C1 segment of cervical spinal cord (tissue), 14 donors: ENCODE measurements around the gene SH3PXD2B.
"Not testable (repeated sequence)": the region's sequence is repeated elsewhere in the genome, so short reads cannot be mapped to it uniquely, and the experiment has no call there.

Source experiments
- DNase-seq, 14 donors: peaks; one replicate each; lab custom pipeline; 2025; lab: John Stamatoyannopoulos, UW

SH3PXD2B gene

GRCh38 chr5:172418862-172419814, 35.2 kb downstream of the SH3PXD2B start:
- DNase-seq, result peak in 3 of 14 donors; percentile 50 to 79 (median 55)

GRCh38 chr5:172417983-172418630, 36.2 kb downstream of the SH3PXD2B start:
- peak in 12 of 14 donors; percentile 34 to 88 (median 56) for DNase-seq

GRCh38 chr5:172417130-172417841, 37.0 kb downstream of the SH3PXD2B start:
- DNase-seq, result no peak

GRCh38 chr5:172415362-172416275, 38.7 kb downstream of the SH3PXD2B start:
- no peak for DNase-seq

GRCh38 chr5:172414531-172415361, 39.6 kb downstream of the SH3PXD2B start:
- peak in 4 of 14 donors; percentile 39 to 50 (median 41) for DNase-seq

GRCh38 chr5:172413601-172414171, 40.6 kb downstream of the SH3PXD2B start:
- DNase-seq, result no peak

- DNase-seq, result peak in 9 of 14 donors; percentile 29 to 77 (median 52)
Observed at GRCh38 chr5:172412724-172413286, 41.5 kb downstream of the SH3PXD2B start.

GRCh38 chr5:172411484-172412072, 42.7 kb downstream of the SH3PXD2B start:
- DNase-seq, result peak in 1 of 14 donors; percentile 21

GRCh38 chr5:172410662-172411483, 43.5 kb downstream of the SH3PXD2B start:
- no peak for DNase-seq

GRCh38 chr5:172410160-172410559, 44.2 kb downstream of the SH3PXD2B start:
- no peak for DNase-seq

- not testable (repeated sequence) for DNase-seq
Observed at GRCh38 chr5:172409477-172409876, 44.8 kb downstream of the SH3PXD2B start.

GRCh38 chr5:172407822-172408221, 46.5 kb downstream of the SH3PXD2B start:
- DNase-seq, result peak in 1 of 14 donors; percentile 63

GRCh38 chr5:172407241-172407691, 47.1 kb downstream of the SH3PXD2B start:
- peak in 4 of 14 donors; percentile 22 to 48 (median 30) for DNase-seq

GRCh38 chr5:172405226-172406107, 48.9 kb downstream of the SH3PXD2B start:
- DNase-seq, result no peak

GRCh38 chr5:172404746-172405145, 49.6 kb downstream of the SH3PXD2B start:
- no peak for DNase-seq

GRCh38 chr5:172403817-172404216, 50.5 kb downstream of the SH3PXD2B start:
- peak in 4 of 14 donors; percentile 21 to 32 (median 24) for DNase-seq
